ENCODE results near the gene STAB1. TPM values are rescaled to one million over a fixed set of nuclear protein-coding genes. Genes with fewer than 3 reads are reported as not detected.
A peak's percentile ranks its signal among the peaks of the same experiment; 100 is the strongest.

Gene STAB1
- total and polyA plus RNA-seq, 2 experiments from 2014 or later, result not detected

GRCh38 chr3:52534281-52535183 is 39.4 kb downstream of the STAB1 start:
- WGBS, 2 experiments (ENCODE audit: low coverage in 1 of 2, low lambda C conversion rate in 2 of 2, missing lambda C conversion rate in 2 of 2), result 24 to 38% methylated on average over 52 to 57 of the region's 57 CpGs
- H3K4me1 ChIP-seq (ENCODE audit: insufficient read depth), result peaks cover 48% of the 10 kb centered on the region
- peak overlapping the region; percentile 40 for H3K4me2 ChIP-seq (ENCODE audit: unreplicated experiment)
- in situ Hi-C loops (cut with MboI), result no loop called here
- H3K9ac ChIP-seq, result peak overlapping the region; percentile 83
- DNase-seq, result peak; percentile 75
- no peaks in the 10 kb centered on the region for H3K9me2 ChIP-seq (ENCODE audit: insufficient read depth)
- peak overlapping the region; percentile 54 for H3K27ac ChIP-seq
- no peaks in the 10 kb centered on the region for H3K36me3 ChIP-seq (ENCODE audit: low read depth)
- peaks cover 21% of the 10 kb centered on the region for H3F3A ChIP-seq (ENCODE audit: insufficient read depth)
- H3K27me3 ChIP-seq (replicated peaks; ENCODE audit: insufficient read depth), result no peaks in the 10 kb centered on the region
- H3K79me2 ChIP-seq (ENCODE audit: insufficient read depth), result peaks cover 64% of the 10 kb centered on the region
- peak overlapping the region; percentile 71 for H3K4me3 ChIP-seq
- H3K9me3 ChIP-seq (ENCODE audit: low read depth), result no peaks in the 10 kb centered on the region
- H2AFZ ChIP-seq, result peak overlapping the region; percentile 83
- H4K20me1 ChIP-seq (ENCODE audit: insufficient read depth), result no peaks in the 10 kb centered on the region
- TF ChIP-seq EZH2phosphoT487 (IDR thresholded peaks at IDR 0.05; ENCODE audit: insufficient read depth, low read depth), result no peak
- TF ChIP-seq EZH2 (IDR thresholded peaks at IDR 0.05; ENCODE audit: insufficient read depth, poor library complexity, severe bottlenecking), result no peak

DNA sequence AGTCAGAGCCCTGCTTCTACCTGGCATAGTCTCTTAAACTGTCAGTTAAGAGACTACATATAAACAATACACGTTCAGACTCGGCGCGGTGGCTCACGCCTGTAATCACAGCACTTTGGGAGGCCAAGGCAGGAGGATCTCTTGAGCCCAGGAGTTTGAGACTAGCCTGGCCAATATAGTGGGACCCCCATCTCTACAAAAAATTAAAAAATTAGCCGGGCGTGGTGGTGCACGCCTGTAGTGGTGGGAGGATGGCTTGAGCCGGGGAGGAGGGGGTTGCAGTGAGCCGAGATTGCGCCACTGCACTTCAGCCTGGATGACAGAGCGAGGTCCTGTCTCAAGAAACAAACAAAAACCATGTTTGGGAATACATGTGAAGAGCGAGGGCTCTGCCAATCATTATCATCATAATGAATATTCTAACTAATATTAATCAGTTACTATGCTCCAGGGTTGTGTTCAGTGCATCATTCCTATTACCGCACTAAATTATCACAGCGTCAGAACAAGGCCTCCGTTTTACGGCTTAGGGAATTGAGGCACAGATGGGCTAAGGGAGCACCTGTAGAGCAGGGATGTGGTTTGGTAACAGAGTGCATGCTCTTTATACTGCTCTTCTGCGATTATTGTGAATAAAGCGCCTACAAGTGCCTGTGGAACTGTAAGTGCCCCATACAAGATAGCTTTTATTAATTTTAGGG is 40.4 kb downstream of the STAB1 start:
- H3K36me3 ChIP-seq (ENCODE audit: low read depth), result no peaks in the 10 kb centered on the region
- H3K4me1 ChIP-seq (ENCODE audit: insufficient read depth), result peaks cover 46% of the 10 kb centered on the region
- peak overlapping the region; percentile 71 for H3K4me3 ChIP-seq
- in situ Hi-C loops (cut with MboI), result no loop called here
- peak overlapping the region; percentile 72 for H3K4me2 ChIP-seq (ENCODE audit: unreplicated experiment)
- TF ChIP-seq EZH2 (IDR thresholded peaks at IDR 0.05; ENCODE audit: insufficient read depth, poor library complexity, severe bottlenecking) (no peak), EZH2phosphoT487 (IDR thresholded peaks at IDR 0.05; ENCODE audit: insufficient read depth, low read depth) (no peak)
- H3K27me3 ChIP-seq (replicated peaks; ENCODE audit: insufficient read depth), result no peaks in the 10 kb centered on the region
- 86% methylated on average over 19 of the region's 19 CpGs for WGBS, 2 experiments (ENCODE audit: low coverage in 1 of 2, low lambda C conversion rate in 2 of 2, missing lambda C conversion rate in 2 of 2)
- no peaks in the 10 kb centered on the region for H4K20me1 ChIP-seq (ENCODE audit: insufficient read depth)
- H3K9me2 ChIP-seq (ENCODE audit: insufficient read depth), result no peaks in the 10 kb centered on the region
- peak overlapping the region; percentile 54 for H3K27ac ChIP-seq
- no peaks in the 10 kb centered on the region for H3K9me3 ChIP-seq (ENCODE audit: low read depth)
- H2AFZ ChIP-seq, result peak overlapping the region; percentile 71
- H3K79me2 ChIP-seq (ENCODE audit: insufficient read depth), result peaks cover 64% of the 10 kb centered on the region
- peaks cover 29% of the 10 kb centered on the region for H3F3A ChIP-seq (ENCODE audit: insufficient read depth)
- no peak for DNase-seq
- peak overlapping the region; percentile 83 for H3K9ac ChIP-seq

GRCh38 chr3:52536112-52536368 is 40.9 kb downstream of the STAB1 start:
- no peak for TF ChIP-seq EZH2 (IDR thresholded peaks at IDR 0.05; ENCODE audit: insufficient read depth, poor library complexity, severe bottlenecking)
- TF ChIP-seq EZH2phosphoT487 (IDR thresholded peaks at IDR 0.05; ENCODE audit: insufficient read depth, low read depth), result no peak
- peaks cover 43% of the 10 kb centered on the region for H3K4me1 ChIP-seq (ENCODE audit: insufficient read depth)

DNA sequence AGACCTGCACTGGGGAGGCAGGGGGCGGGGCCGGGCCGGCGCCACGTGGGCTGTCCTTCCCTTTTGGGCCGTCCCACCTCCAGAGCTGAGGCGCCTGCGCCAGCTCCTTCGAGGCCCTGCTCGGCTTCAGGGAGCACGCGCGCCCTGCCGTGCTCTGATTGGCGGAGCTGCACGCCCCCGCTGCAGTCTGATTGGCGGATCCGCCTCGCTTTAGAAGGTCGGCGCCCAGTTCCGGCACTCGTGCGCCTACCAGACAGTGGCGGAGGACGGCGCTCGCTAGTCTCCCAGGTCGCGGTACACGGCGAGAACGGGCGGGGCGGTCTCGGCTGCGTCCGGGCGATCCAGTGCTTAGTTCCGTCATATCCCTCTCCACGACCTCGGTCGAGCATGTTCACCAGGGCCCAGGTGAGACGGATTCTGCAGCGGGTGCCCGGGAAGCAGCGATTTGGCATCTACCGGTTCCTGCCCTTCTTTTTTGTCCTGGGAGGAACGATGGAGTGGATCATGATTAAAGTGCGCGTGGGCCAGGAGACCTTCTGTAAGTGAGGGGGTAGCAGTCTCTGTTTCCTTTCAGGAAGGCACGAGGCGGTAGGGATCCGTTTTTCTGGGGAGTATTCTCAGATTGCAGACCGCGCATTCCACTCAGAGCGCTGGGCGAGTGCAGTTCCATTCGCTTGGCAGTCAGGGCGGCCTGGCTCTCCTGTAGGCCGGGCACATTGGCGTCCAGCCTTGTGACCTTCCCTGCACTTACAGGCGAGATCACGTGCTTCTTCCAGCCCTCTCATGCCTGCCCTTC is 41.4 kb downstream of the STAB1 start, which contains the start of gene UQCC5:
UQCC5 (plus strand) TSS at position 237 of the 796 bp plus-strand sequence; CDS start at position 388, 151 bp downstream.
- DNase-seq, result peak; percentile 100
- H3K4me2 ChIP-seq (ENCODE audit: unreplicated experiment), result peak within 1 kb of the TSS; percentile 97
- H3K36me3 ChIP-seq (ENCODE audit: low read depth), result peaks cover 2% of the 10 kb centered on the region; the same call in 1 of the 2 replicates
- H3K4me1 ChIP-seq (ENCODE audit: insufficient read depth), result peaks cover 43% of the 10 kb centered on the region
- peak within 1 kb of the TSS; percentile 89 for H3K27ac ChIP-seq
- 1 to 2% methylated on average over 46 to 60 of the region's 65 CpGs for WGBS, 2 experiments (ENCODE audit: low coverage in 1 of 2, low lambda C conversion rate in 2 of 2, missing lambda C conversion rate in 2 of 2)
- TF ChIP-seq EZH2 (IDR thresholded peaks at IDR 0.05; ENCODE audit: insufficient read depth, poor library complexity, severe bottlenecking), result no peak
- peak within 1 kb of the TSS; percentile 94 for H3K9ac ChIP-seq
- H3K4me3 ChIP-seq, result peak within 1 kb of the TSS; percentile 92
- no peaks in the 10 kb centered on the region for H3K9me2 ChIP-seq (ENCODE audit: insufficient read depth)
- H2AFZ ChIP-seq, result peak within 1 kb of the TSS; percentile 71
- no peaks in the 10 kb centered on the region for H3K27me3 ChIP-seq (replicated peaks; ENCODE audit: insufficient read depth)
- no peaks in the 10 kb centered on the region for H4K20me1 ChIP-seq (ENCODE audit: insufficient read depth)
- no peaks in the 10 kb centered on the region for H3K9me3 ChIP-seq (ENCODE audit: low read depth)
- H3F3A ChIP-seq (ENCODE audit: insufficient read depth), result peaks cover 35% of the 10 kb centered on the region
- in situ Hi-C loops (cut with MboI), result no loop called here
- H3K79me2 ChIP-seq (ENCODE audit: insufficient read depth), result peaks cover 65% of the 10 kb centered on the region

More at GRCh38 chr3:52536112-52536368, 40.9 kb downstream of the STAB1 start:
- peak overlapping the region; percentile 19 for H3K27ac ChIP-seq
- peak overlapping the region; percentile 71 for H2AFZ ChIP-seq
- H4K20me1 ChIP-seq (ENCODE audit: insufficient read depth), result no peaks in the 10 kb centered on the region
- no peaks in the 10 kb centered on the region for H3K27me3 ChIP-seq (replicated peaks; ENCODE audit: insufficient read depth)
- peaks cover 34% of the 10 kb centered on the region for H3F3A ChIP-seq (ENCODE audit: insufficient read depth)
- H3K9me3 ChIP-seq (ENCODE audit: low read depth), result no peaks in the 10 kb centered on the region
- H3K36me3 ChIP-seq (ENCODE audit: low read depth), result peaks cover under 1% of the 10 kb centered on the region; the same call in 1 of the 2 replicates
- DNase-seq, result no peak
- no peaks in the 10 kb centered on the region for H3K9me2 ChIP-seq (ENCODE audit: insufficient read depth)
- in situ Hi-C loops (cut with MboI), result no loop called here
- peak overlapping the region; percentile 48; the same call in 1 of the 2 replicates for H3K9ac ChIP-seq
- peak overlapping the region; percentile 72 for H3K4me2 ChIP-seq (ENCODE audit: unreplicated experiment)
- peak overlapping the region; percentile 61 for H3K4me3 ChIP-seq
- WGBS, 2 experiments (ENCODE audit: low coverage in 1 of 2, low lambda C conversion rate in 2 of 2, missing lambda C conversion rate in 2 of 2), result 9% methylated on average over 9 of the region's 9 CpGs
- peaks cover 65% of the 10 kb centered on the region for H3K79me2 ChIP-seq (ENCODE audit: insufficient read depth)
